GM12872 (cell line): ENCODE measurements around the gene MLXIP.

Source experiments
- TF ChIP-seq, protein P1 (sequence below): IDR thresholded peaks from 3 replicates; pipeline ENCODE4 v1.5.1; 2011; ENCODE audit warnings: low read depth, mild to moderate bottlenecking, low read length, moderate library complexity; ENCODE audit not compliant: insufficient read depth

MLXIP gene

DNA sequence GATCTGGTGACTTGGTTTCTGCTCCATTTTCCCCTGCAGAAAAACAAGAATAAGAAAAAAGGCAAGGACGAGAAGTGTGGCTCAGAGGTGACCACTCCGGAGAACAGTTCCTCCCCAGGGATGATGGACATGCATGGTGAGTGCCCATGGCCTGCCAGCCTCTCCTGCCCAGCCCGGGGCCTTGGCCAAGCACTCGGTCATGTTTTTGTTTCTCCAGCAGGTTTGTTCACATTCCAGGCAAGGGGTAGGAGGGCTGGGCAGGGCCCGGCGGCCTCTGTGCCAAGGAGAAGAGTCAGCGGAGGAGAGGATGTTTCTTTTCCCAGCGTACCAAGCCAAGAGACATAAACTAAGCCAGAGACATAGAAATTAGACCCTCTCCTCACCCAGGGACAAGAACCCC, 43.3 kb upstream of the MLXIP start:
- TF ChIP-seq, protein P1, sequence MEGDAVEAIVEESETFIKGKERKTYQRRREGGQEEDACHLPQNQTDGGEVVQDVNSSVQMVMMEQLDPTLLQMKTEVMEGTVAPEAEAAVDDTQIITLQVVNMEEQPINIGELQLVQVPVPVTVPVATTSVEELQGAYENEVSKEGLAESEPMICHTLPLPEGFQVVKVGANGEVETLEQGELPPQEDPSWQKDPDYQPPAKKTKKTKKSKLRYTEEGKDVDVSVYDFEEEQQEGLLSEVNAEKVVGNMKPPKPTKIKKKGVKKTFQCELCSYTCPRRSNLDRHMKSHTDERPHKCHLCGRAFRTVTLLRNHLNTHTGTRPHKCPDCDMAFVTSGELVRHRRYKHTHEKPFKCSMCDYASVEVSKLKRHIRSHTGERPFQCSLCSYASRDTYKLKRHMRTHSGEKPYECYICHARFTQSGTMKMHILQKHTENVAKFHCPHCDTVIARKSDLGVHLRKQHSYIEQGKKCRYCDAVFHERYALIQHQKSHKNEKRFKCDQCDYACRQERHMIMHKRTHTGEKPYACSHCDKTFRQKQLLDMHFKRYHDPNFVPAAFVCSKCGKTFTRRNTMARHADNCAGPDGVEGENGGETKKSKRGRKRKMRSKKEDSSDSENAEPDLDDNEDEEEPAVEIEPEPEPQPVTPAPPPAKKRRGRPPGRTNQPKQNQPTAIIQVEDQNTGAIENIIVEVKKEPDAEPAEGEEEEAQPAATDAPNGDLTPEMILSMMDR, result no peak

DNA sequence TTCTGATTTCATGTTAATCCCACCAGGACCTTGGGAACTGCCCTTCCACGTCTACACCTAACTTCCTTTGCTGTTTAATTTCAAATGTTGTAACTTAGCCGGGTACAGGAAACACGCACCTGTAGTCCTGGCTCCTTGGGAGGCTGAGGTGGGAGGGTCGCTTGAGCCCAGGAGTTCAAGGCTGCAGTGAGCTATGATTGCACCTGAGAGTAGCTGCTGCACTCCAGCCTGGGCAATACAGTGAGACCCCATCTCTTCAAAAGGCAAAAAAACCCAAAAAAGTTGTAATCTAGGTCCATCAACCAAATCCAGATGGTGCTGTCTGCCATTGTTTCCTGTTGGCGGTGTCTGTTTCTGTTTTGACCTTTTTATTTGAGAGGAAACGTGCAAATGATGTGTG, 42.4 kb upstream of the MLXIP start:
- TF ChIP-seq, protein P1, result no peak

DNA sequence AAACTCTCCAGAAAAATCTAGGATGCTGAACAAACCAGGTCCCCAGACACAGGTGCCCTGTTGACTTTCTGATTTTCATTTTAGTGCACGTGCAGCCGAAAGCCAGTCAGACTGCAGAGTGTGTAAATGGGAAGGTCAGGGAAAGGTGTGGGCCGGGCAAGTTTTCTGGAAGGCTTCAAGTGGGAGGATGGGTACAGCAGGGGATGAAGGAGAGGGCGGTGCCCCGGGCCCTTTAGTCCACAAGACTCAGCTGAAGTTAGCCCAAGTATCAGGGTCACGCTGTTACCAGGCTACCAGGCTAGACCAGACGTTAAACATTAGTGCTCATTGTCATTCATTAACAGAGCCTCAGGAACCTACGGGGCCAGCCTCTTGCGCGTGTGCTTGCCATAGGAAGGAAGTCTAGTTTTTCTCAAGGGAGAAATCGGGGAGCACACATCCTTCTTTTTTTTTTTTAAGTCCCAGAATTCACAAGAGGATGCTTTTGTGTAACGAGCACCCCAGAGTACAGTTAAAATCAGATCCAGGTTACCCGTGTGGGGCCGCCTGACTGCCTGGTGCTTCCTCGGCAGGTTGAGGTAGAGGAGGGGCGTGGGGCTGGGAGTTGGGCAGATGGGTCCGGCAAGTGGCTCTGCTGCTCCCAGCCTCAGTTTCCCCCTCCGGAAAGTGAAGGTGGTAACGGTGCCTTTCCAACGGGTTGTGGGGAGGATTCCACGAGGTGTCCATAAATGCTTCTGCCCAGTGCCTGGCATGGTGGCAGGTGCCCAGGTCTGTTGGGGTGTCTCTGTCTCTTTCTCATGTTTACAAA, 37.8 kb upstream of the MLXIP start:
- TF ChIP-seq, protein P1, result no peak

DNA sequence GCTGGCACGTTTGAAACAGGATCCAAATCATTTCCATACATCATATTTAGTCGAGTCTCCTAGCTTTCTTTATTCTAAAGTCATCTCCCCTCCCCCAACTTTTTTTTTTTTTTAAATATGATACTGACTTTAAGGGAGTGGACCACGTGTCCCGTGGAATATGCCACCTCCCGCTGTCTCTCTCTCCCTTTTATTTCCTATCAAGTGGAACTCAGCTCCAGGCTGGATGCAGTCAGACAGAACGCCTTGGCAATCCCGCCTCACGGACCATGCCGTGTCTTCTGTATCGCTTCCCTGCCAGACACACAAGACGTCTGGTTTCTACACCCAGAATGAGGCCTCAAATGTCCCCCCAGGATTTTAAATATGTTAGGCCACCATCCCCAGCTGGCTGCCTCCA, 35.6 kb upstream of the MLXIP start:
- TF ChIP-seq, protein P1, result no peak

DNA sequence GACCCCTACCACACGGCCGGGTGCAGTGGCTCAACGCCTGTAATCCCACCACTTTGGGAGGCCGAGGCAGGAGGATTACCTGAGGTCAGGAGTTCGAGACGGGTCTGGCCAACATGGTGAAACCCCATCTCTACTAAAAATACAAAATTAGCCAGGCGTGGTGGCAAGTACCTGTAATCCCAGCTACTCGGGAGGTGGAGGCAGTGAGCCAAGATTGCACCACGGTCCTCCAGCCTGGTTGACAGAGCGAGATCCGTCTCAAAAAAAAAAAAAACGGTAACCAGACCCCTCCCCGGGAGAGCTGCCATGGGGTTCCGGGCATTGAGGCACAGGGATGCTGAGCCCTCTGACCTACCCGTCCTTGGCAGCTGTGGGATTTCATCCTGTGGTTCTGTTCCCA, 35.1 kb upstream of the MLXIP start:
- TF ChIP-seq, protein P1, result no peak

DNA sequence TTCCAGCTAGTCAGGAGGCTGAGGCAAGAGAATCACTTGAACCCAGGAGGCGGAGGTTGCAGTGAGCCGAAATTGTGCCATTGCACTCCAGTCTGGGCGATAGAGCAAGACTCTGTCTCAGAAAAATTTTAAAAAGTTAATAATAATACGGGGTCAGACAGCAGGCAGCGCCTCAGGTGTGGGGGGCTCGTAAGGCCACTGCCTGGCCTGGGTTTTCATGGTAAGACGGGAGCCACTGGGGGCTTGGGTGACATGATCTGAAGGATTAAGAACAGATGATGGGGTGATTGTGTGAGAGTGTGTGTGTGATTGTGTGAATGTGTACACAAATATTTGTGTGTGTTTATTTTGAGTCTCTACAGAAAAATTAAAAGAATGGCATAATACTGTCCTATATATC, 33.3 kb upstream of the MLXIP start:
- TF ChIP-seq, protein P1, result no peak

DNA sequence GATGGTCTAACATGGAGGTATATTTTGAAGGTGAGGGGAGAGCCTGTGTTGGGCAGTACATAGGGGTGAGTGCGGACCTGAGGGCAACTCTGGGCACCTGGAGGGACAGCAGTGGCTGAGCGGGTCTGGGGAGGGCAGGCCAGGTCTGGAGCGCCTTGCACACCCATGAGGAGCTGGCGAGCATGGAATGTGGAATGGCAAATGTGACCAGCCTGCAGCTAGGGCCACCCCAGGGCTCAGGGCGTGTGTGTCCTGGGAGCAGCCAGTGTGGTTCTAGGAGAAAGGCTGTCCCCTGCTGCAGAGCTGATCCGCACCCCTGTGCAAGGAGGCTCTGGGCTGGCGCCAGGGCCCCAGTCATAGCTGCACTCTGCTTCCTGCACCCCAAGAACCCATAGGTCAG, 32.4 kb upstream of the MLXIP start:
- TF ChIP-seq, protein P1, result no peak
